Skeletal muscle tissue (tissue), 4 donors: ENCODE data around the gene SND1. TPM values are rescaled to one million over a fixed set of nuclear protein-coding genes. Genes with fewer than 3 reads are reported as not detected.

Experiments
- H3K27ac ChIP-seq: one replicate; pipeline ENCODE4 v1.7.0; 2013; ENCODE audit warnings: mild to moderate bottlenecking, low read depth, low read length, inconsistent platforms
- H3K27me3 ChIP-seq, 3 donors: one replicate each; pipeline ENCODE4 v1.7.0; 2013; ENCODE audit warnings: low read length in 3 of 3; ENCODE audit not compliant: control insufficient read depth in 3 of 3, insufficient read depth in 3 of 3
- H3K36me3 ChIP-seq, 3 donors: one replicate each; pipeline ENCODE4 v1.7.0; 2013; ENCODE audit warnings: low read length in 3 of 3; ENCODE audit not compliant: control insufficient read depth in 3 of 3, insufficient read depth in 3 of 3
- H3K4me1 ChIP-seq, 3 donors: one replicate each; pipeline ENCODE4 v1.7.0; 2013; ENCODE audit warnings: low read length in 3 of 3, mild to moderate bottlenecking in 3 of 3; ENCODE audit not compliant: control insufficient read depth in 3 of 3, insufficient read depth in 3 of 3
- H3K4me3 ChIP-seq, 3 donors: one replicate each; pipeline ENCODE4 v1.7.0; 2013; ENCODE audit warnings: low read length in 3 of 3
- H3K9ac ChIP-seq, 3 donors: one replicate each; pipeline ENCODE4 v1.7.0; 2013; ENCODE audit warnings: low read length in 3 of 3, mild to moderate bottlenecking in 3 of 3, moderate library complexity in 2 of 3, low read depth in 1 of 3
- H3K9me3 ChIP-seq, 3 donors: one replicate each; pipeline ENCODE4 v1.7.0; 2013; ENCODE audit warnings: low read length in 3 of 3; ENCODE audit not compliant: control insufficient read depth in 3 of 3
- total RNA-seq: library from RNA; depleted of rRNA; stranded (reverse); fragments of >200 nt; gene quantifications from one replicate; pipeline ENCODE4 v1.2.3, GENCODE V29; 2014
- donor health status: Osteomylitis.

The SND1 gene
- total RNA-seq, 1 donor from 2014 or later = 104 TPM

DNA sequence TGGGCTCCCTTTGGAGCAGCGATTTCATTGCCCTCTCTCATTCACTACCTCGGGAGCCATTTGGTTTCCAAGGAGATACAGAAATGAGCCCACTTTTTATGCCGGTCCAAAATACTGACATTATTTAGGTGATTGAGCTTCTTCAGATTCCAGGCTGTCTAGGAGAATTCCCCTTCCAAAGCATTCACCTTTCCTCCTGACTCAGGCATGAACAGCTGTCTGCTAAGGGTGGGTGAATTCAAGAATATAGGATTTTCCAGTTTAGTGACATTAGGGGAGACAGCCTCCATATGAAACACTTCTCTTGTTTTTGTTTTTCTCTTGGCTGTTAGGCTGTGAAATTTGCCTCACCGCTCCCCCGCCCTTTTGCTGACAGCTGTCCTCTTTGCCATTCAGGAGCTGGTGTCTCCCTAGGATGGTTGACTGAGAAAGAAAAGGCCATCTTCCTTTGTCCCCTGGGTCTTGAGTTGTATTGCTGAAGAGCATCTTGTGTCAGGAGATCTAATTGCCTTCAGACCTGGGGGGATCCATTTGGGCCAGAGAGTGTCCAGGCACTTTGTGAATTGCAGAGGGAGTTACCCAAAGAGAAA lies 322.5 kb downstream of the SND1 start:
- no peaks in the 10 kb centered on the region for H3K36me3 ChIP-seq
- no peak overlapping the region for H3K27ac ChIP-seq
- peaks cover 0 to 2% (median 0%) of the 10 kb centered on the region in 3 donors for H3K9me3 ChIP-seq
- H3K4me3 ChIP-seq = no peak overlapping the region
- no peak overlapping the region for H3K9ac ChIP-seq
- no peaks in the 10 kb centered on the region for H3K27me3 ChIP-seq
- peaks cover 0 to 7% (median 0%) of the 10 kb centered on the region in 3 donors for H3K4me1 ChIP-seq

DNA sequence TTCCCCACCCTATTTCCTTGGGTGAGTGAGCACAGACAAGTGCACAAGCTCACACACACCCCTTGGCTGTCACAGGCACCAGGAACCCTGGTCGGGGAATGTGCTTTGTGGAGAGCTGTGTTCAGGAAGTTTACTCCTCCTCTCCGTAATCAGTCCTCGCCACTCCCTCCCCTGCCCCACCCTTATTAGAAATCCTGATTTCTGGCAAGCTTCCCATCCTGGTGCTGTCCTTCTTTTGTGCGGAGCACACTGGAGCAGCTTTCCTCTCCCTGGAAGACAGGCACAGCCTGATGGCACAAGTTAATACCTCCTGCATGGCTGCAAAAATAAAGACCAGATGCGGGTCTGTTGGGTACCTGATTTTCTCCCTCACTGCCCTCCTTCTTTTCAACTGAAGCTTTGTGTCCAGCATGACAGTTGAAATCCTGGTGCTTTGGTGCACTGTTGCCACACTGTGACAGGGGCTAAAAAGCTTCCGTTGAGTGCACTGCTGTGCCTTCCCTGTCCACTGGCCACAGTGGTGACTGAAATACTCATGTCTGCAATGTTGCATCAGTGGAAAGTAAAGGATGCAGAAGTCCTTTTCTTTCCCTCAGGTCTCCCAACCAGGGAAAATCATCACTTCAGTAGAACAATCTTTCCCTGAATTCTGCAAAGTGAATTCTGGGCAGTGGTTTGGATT lies 324.2 kb downstream of the SND1 start:
- H3K36me3 ChIP-seq = no peaks in the 10 kb centered on the region
- no peak overlapping the region for H3K4me3 ChIP-seq
- no peak overlapping the region for H3K27ac ChIP-seq
- no peak overlapping the region for H3K9ac ChIP-seq
- no peaks in the 10 kb centered on the region for H3K27me3 ChIP-seq
- H3K9me3 ChIP-seq = peaks cover 0 to 2% (median 0%) of the 10 kb centered on the region in 3 donors
- H3K4me1 ChIP-seq = peaks cover 0 to 7% (median 0%) of the 10 kb centered on the region in 3 donors

DNA sequence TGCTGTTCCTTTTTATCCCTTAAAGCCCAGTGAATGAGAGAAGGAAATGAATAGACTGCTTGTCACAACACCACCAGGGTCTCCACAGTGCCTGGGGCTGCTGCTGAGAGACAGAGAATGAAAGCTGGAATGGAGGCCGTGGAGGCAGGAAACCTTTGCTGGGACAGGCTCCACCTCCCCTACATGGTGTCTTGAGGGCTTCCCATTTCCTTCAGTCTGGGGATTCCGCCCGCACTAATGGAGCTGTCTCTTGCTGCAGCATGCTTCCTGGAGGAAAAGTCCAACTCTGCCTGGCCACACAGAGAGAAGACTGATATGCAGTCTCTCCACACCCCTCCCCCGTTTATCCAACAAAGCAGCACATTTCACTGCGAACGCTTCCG lies 324.7 kb downstream of the SND1 start:
- Histone ChIP-seq H3K4me3 (no peak overlapping the region), H3K9ac (no peak overlapping the region), H3K27me3 (no peaks in the 10 kb centered on the region), H3K4me1 (peaks cover 0 to 7% (median 0%) of the 10 kb centered on the region in 3 donors), H3K27ac (no peak overlapping the region), H3K9me3 (peaks cover 0 to 2% (median 0%) of the 10 kb centered on the region in 3 donors), H3K36me3 (no peaks in the 10 kb centered on the region)

DNA sequence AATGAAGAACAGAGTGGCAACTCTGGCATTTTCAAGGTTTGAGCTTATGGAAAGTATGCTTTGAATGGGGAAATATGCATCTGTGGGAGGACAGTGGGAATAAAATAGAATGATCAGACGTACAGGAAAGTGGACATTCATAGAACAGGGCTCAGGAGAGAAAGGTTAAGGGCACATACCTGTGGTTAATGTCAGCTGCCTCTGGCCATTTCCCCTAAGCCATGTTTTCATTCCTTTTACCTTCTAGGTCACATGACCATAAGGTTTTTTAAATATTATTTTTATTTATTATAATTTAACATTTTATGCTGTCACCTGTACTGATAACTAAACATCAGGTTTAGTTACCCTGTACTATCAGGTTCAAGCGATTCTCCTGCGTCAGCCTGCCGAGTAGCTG lies 326.4 kb downstream of the SND1 start:
- Histone ChIP-seq H3K36me3 (no peaks in the 10 kb centered on the region), H3K9ac (no peak overlapping the region), H3K9me3 (peaks cover 0 to 2% (median 0%) of the 10 kb centered on the region in 3 donors), H3K4me3 (no peak overlapping the region), H3K4me1 (peaks cover 0 to 4% (median 0%) of the 10 kb centered on the region in 3 donors), H3K27me3 (no peaks in the 10 kb centered on the region), H3K27ac (no peak overlapping the region)

DNA sequence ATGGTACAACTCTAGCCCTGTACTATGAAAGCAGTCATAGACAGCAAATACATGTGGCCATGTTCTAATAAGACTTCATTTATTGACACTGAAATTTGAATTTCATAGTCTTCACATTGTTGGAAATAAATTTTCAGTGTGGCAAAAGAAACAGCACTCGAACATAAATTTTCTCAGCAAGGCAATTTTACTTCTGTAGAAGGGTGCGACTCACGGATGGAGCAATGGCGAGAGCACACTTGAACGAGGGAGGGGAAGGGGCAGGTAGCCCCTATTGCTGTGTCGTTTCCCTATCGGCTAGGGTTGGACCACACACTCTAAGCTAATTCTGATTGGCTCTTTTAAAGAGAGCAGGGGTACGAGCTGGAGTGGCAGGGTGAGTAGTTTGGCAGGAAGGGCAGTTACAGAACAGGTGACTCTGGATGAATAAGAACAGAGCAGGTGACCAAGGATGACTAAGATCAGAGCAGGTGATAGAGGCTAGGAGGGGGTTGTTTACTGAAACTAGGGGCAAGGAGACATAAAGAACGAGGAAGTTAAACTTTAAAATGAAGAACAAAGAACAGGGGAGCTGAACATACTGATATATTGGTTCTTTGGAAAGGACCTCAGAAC lies 327.2 kb downstream of the SND1 start:
- Histone ChIP-seq H3K9ac (no peak overlapping the region), H3K36me3 (no peaks in the 10 kb centered on the region), H3K4me3 (no peak overlapping the region), H3K27ac (no peak overlapping the region), H3K4me1 (peaks cover 0 to 5% (median 2%) of the 10 kb centered on the region in 3 donors), H3K9me3 (peaks cover 0 to 2% (median 0%) of the 10 kb centered on the region in 3 donors), H3K27me3 (no peaks in the 10 kb centered on the region)

DNA sequence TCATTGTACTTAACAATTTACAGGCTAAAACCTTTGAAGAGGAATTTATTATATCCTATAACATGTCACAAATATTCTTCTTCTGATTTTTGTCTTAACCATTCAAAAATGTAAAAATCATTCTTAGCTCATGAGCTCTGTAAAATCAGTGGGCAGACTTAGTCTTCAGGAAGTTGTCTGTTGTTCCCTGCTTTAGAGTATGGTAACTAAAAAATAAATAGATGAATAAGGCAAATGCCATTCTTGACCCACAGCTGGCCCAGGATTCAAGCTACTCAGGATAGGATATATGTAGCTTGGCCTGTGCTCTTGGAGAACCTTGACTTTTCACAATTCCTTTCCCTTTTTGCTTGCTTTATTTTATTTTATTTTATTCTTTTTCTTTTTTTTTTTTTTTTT lies 327.7 kb downstream of the SND1 start:
- peaks cover 0 to 2% (median 0%) of the 10 kb centered on the region in 3 donors for H3K9me3 ChIP-seq
- no peaks in the 10 kb centered on the region for H3K36me3 ChIP-seq
- peaks cover 0 to 6% (median 2%) of the 10 kb centered on the region in 3 donors for H3K4me1 ChIP-seq
- H3K9ac ChIP-seq = no peak overlapping the region
- no peaks in the 10 kb centered on the region for H3K27me3 ChIP-seq
- no peak overlapping the region for H3K4me3 ChIP-seq
- H3K27ac ChIP-seq = no peak overlapping the region

DNA sequence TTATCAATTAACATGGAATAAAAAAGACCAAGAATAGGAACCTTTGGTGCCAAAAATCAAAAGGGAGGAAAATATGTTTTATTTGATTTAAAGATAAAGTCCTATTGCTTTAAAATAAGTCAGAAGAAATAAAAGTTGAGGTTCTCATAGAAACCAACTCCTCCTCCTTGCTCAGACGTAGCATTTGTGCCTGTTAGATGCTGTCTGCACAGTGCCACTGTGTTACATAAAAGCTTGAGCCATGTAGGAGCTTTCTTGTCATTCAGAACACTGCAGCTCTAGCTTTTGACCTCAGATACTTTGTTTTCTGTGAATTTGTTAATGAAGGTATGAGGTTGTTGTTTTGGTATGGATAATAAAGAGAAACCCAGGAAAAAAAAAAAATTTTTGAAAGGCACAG lies 328.9 kb downstream of the SND1 start:
- Histone ChIP-seq H3K27ac (no peak overlapping the region), H3K4me3 (no peak overlapping the region), H3K27me3 (no peaks in the 10 kb centered on the region), H3K4me1 (peaks cover 0 to 6% (median 2%) of the 10 kb centered on the region in 3 donors), H3K9ac (no peak overlapping the region), H3K9me3 (peaks cover 0 to 2% (median 0%) of the 10 kb centered on the region in 3 donors), H3K36me3 (no peaks in the 10 kb centered on the region)

DNA sequence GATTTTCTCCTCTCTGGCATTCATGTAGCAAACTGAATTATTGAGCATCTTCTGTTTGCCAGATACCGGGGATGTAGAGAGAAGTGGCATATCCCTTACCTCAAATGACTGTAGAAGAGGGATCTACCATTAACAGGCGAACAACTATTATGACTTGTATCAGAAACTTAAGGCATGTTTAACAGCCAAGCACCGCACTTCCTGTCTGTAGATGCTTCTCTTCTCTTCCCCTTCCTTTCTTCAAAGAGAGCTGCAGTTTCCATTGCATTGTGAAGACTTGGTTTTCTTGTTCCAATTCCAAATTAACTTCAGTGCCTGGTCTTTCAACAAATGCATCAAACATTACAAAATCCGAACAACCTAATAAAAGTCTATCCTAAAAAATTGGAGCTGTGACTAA lies 330.0 kb downstream of the SND1 start:
- H3K9ac ChIP-seq = no peak overlapping the region
- no peaks in the 10 kb centered on the region for H3K27me3 ChIP-seq
- peaks cover 0 to 2% (median 0%) of the 10 kb centered on the region in 3 donors for H3K9me3 ChIP-seq
- H3K36me3 ChIP-seq = no peaks in the 10 kb centered on the region
- no peak overlapping the region for H3K27ac ChIP-seq
- H3K4me3 ChIP-seq = no peak overlapping the region
- H3K4me1 ChIP-seq = peaks cover 0 to 6% (median 2%) of the 10 kb centered on the region in 3 donors

DNA sequence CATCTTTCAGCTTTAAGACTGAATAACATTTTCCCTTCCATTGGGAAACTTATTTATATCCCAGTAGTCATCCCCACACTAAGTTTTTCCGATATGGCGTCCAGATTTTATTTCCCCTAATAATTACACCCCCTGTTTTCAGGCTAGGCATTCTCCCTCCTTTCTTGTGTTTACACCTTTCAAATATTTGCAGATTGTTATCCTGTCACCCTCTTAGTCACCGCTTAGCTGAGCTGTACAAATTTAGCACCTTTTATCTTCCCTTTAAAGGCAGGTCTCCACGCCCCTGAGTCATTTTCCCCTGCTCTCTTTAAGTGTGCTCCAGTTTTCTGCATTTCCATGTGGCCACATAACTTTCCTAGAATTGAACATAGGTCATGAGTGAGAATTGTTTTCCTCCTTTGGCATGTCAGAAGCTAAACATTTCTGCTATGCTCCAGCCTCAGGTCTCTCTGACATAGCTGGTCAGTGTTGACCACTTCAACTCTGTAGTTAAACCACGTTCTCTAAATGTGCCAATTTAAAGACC lies 331.9 kb downstream of the SND1 start:
- H3K27ac ChIP-seq = no peak overlapping the region
- H3K4me3 ChIP-seq = no peak overlapping the region
- H3K9me3 ChIP-seq = peaks cover 0 to 2% (median 0%) of the 10 kb centered on the region in 3 donors
- no peaks in the 10 kb centered on the region for H3K27me3 ChIP-seq
- no peak overlapping the region for H3K9ac ChIP-seq
- H3K36me3 ChIP-seq = no peaks in the 10 kb centered on the region
- H3K4me1 ChIP-seq = peaks cover 0 to 6% (median 2%) of the 10 kb centered on the region in 3 donors
